ENCODE results near the gene LRMDA. TPM values are rescaled to one million over a fixed set of nuclear protein-coding genes. Genes with fewer than 3 reads are reported as not detected.

Gene LRMDA
- total RNA-seq, 1 donor from 2014 or later: 2.1 TPM

- Mint-ChIP-seq H3K4me3 (ENCODE audit: unreplicated experiment) (no peak overlapping the region), H3K27me3 (ENCODE audit: unreplicated experiment) (peaks cover 6% of the 10 kb centered on the region), H3K27ac (ENCODE audit: unreplicated experiment) (no peak overlapping the region), H3K9me3 (ENCODE audit: unreplicated experiment) (peaks cover 2% of the 10 kb centered on the region), H3K4me1 (ENCODE audit: low read depth, unreplicated experiment) (peaks cover 70% of the 10 kb centered on the region), H3K36me3 (ENCODE audit: unreplicated experiment) (peaks cover 4% of the 10 kb centered on the region)
- peak; percentile 21 for DNase-seq
- no peak for TF ChIP-seq CTCF (IDR thresholded peaks at IDR 0.05; ENCODE audit: partially characterized antibody, unreplicated experiment)
Measured at GRCh38 chr10:76111986-76112825, 680.8 kb downstream of the LRMDA start.

- no peak for TF ChIP-seq CTCF (IDR thresholded peaks at IDR 0.05; ENCODE audit: partially characterized antibody, unreplicated experiment)
- Mint-ChIP-seq H3K4me1 (ENCODE audit: low read depth, unreplicated experiment) (peaks cover 67% of the 10 kb centered on the region), H3K27ac (ENCODE audit: unreplicated experiment) (peak overlapping the region; percentile 35), H3K36me3 (ENCODE audit: unreplicated experiment) (peaks cover 4% of the 10 kb centered on the region), H3K9me3 (ENCODE audit: unreplicated experiment) (peaks cover 2% of the 10 kb centered on the region), H3K4me3 (ENCODE audit: unreplicated experiment) (peak overlapping the region; percentile 3), H3K27me3 (ENCODE audit: unreplicated experiment) (peaks cover 5% of the 10 kb centered on the region)
- DNase-seq: no peak
Measured at GRCh38 chr10:76112826-76113150, 681.4 kb downstream of the LRMDA start.

- Mint-ChIP-seq H3K36me3 (ENCODE audit: unreplicated experiment) (peaks cover 4% of the 10 kb centered on the region), H3K4me3 (ENCODE audit: unreplicated experiment) (no peak overlapping the region), H3K4me1 (ENCODE audit: low read depth, unreplicated experiment) (peaks cover 63% of the 10 kb centered on the region), H3K9me3 (ENCODE audit: unreplicated experiment) (peaks cover 3% of the 10 kb centered on the region), H3K27ac (ENCODE audit: unreplicated experiment) (no peak overlapping the region), H3K27me3 (ENCODE audit: unreplicated experiment) (peaks cover 5% of the 10 kb centered on the region)
- TF ChIP-seq CTCF (IDR thresholded peaks at IDR 0.05; ENCODE audit: partially characterized antibody, unreplicated experiment): no peak
- no peak for DNase-seq
Measured at GRCh38 chr10:76113952-76114351, 682.5 kb downstream of the LRMDA start.

GRCh38 chr10:76114581-76115001 is 683.2 kb downstream of the LRMDA start:
- H3K27ac Mint-ChIP-seq (ENCODE audit: unreplicated experiment): peak overlapping the region; percentile 16
- H3K4me1 Mint-ChIP-seq (ENCODE audit: low read depth, unreplicated experiment): peaks cover 62% of the 10 kb centered on the region

More at GRCh38 chr10:76114581-76115001, 683.2 kb downstream of the LRMDA start:
- no peak for TF ChIP-seq CTCF (IDR thresholded peaks at IDR 0.05; ENCODE audit: partially characterized antibody, unreplicated experiment)
- Mint-ChIP-seq H3K9me3 (ENCODE audit: unreplicated experiment) (peaks cover 7% of the 10 kb centered on the region), H3K4me3 (ENCODE audit: unreplicated experiment) (no peak overlapping the region), H3K27me3 (ENCODE audit: unreplicated experiment) (peaks cover 5% of the 10 kb centered on the region), H3K36me3 (ENCODE audit: unreplicated experiment) (peaks cover 4% of the 10 kb centered on the region)
- no peak for DNase-seq
